Activated T-cell treated with anti-CD3 and anti-CD28 coated beads, Interleukin-2, amount 50 U/mL, for 4 hours (primary cell): ENCODE data around the gene CRYBB2. TPM values are rescaled to one million over a fixed set of nuclear protein-coding genes. Genes with fewer than 3 reads are reported as not detected.
"Not testable (repeated sequence)": the region's sequence is repeated elsewhere in the genome, so short reads cannot be mapped to it uniquely, and the experiment has no call there.

Experiments
- ATAC-seq, 2 donors: fragments of 200-7000 bp; cut with Tn5 transposase; one replicate each; pipeline ENCODE4 v1.10.0; 2021
- DNase-seq: peaks from one replicate; pipeline ENCODE4 v3.0.0-alpha.2; 2020
- H3K27me3 Mint-ChIP-seq: one replicate; pipeline ENCODE4 v1.8.0; 2021; ENCODE audit warnings: low read depth, mixed read lengths
- H3K36me3 Mint-ChIP-seq: one replicate; pipeline ENCODE4 v1.8.0; 2022; ENCODE audit warnings: mixed read lengths; ENCODE audit not compliant: insufficient read depth
- H3K4me1 Mint-ChIP-seq: one replicate; pipeline ENCODE4 v1.8.0; 2021; ENCODE audit warnings: low read depth, mixed read lengths
- H3K4me3 Mint-ChIP-seq: one replicate; pipeline ENCODE4 v1.8.0; 2021; ENCODE audit warnings: mild to moderate bottlenecking, moderate library complexity, mixed read lengths
- H3K9me3 Mint-ChIP-seq: one replicate; pipeline ENCODE4 v1.8.0; 2021; ENCODE audit warnings: mixed read lengths
- total RNA-seq, 3 donors: library from RNA; stranded (reverse); gene quantifications; one replicate each; pipeline ENCODE4 v1.2.1, GENCODE V29; 2021

CRYBB2 gene
- total RNA-seq, 3 donors from 2014 or later: 0.58 TPM; not detected in 2

DNA sequence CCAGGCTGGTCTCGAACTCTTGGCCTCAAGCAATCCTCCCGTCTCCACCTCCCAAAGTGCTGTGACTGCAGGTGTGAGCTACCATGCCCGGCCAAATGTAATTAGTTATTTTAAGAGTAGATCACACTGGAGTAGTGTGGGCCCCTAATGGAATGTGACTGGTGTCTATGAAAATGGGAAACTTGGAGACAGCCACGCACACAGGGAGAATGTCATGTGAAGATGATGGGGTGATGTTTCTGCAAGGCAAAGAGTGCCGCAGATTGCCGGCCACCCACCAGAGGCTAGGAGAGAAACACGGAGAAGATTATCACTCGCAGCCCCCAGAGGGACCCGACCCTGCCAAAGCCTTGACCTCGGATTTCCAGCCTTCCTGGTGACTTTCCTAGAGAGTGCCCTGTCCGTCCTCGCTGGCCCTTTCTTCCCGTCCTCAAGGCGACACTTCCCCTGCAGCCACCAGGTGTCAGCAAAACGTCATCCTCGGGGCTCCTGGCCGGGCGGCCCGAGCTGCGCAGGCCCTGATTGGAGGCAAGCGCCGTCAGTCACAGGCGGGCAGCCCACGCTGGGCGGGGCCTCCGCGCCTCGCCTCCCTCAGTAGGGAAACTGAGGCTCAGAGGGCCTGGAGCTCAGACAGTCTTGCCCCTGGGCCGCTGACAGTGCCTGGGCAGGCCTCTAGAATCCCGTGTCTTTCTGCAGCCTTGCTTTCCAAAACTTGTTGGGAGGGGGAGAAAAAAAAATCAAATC is 16.3 kb downstream of the CRYBB2 start:
- ATAC-seq (peak; percentile 82 to 98), DNase-seq (peak; percentile 30)
- Mint-ChIP-seq H3K36me3 (no peaks in the 10 kb centered on the region), H3K4me3 (no peak overlapping the region), H3K4me1 (peaks cover 4% of the 10 kb centered on the region), H3K27me3 (peaks cover 40% of the 10 kb centered on the region), H3K9me3 (no peaks in the 10 kb centered on the region)

DNA sequence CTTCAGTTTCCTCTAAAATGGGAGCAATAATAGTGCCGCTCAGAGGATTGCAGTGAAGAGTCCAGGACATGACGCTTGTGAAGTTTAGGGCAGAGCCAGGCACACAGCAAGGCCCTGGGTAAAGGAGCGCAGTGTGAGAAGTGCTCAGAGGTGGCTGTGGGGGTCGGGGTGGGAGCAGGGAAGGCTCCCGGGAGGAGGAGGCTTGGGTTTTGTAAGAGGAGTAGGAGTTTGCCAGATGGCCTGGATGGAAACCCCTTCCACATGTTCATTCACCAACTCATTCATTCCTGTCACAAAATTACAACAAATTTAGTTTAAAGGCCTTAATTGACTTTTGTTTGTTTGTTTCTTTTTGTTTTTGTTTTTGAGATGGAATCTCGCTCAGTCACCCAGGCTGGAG is 17.0 kb downstream of the CRYBB2 start:
- Mint-ChIP-seq H3K4me3 (no peak overlapping the region), H3K27me3 (peaks cover 45% of the 10 kb centered on the region), H3K4me1 (peaks cover 4% of the 10 kb centered on the region), H3K36me3 (no peaks in the 10 kb centered on the region), H3K9me3 (no peaks in the 10 kb centered on the region)
- ATAC-seq: no peak
- no peak for DNase-seq

DNA sequence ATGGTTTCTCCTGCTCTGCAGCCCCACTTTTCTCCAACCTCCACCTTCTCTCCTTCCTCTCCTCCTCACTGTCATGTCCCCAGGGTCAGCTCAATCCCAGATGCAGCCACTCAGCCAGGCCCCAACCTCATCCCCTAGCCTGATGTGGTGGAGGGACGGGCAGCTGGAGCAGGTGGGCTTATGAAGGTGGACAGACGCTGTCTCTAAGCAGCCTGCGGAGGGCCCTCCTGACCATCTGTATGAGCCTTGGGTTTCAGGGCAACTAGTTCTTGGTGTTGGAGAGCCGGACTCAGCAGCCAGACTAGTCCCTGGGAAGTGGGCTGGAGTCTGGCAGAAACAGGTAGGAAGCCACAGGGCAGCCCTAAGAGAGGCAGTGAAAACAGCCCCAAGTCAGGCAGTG is 18.1 kb downstream of the CRYBB2 start:
- no peaks in the 10 kb centered on the region for H3K36me3 Mint-ChIP-seq
- H3K27me3 Mint-ChIP-seq: peaks cover 37% of the 10 kb centered on the region
- H3K9me3 Mint-ChIP-seq: no peaks in the 10 kb centered on the region
- DNase-seq (no peak), ATAC-seq (no peak)
- H3K4me1 Mint-ChIP-seq: peaks cover 4% of the 10 kb centered on the region
- no peak overlapping the region for H3K4me3 Mint-ChIP-seq

DNA sequence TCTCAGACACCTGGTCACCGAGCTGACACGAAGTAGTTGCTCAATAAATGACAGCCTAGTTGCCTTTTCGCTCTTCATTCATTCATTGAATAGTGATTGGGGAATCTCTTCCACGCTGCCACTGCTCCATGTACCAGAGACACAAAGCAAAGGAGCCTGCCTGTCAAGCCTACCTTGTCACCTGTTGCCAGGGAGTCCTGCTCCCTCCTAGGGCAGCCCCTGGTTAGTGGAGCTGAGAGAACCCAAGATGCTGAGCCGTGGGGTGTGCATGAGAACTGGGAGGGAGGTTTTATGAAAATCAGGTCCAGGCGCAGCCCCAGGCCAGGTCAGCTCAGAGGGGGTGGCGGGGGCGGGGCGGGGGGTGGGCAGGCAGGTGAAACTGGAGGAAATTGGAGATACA is 18.6 kb downstream of the CRYBB2 start:
- DNase-seq, H3K9me3 Mint-ChIP-seq, H3K4me3 Mint-ChIP-seq, H3K36me3 Mint-ChIP-seq, ATAC-seq, H3K4me1 Mint-ChIP-seq: not testable (repeated sequence)
- H3K27me3 Mint-ChIP-seq: peaks cover 32% of the 10 kb centered on the region

DNA sequence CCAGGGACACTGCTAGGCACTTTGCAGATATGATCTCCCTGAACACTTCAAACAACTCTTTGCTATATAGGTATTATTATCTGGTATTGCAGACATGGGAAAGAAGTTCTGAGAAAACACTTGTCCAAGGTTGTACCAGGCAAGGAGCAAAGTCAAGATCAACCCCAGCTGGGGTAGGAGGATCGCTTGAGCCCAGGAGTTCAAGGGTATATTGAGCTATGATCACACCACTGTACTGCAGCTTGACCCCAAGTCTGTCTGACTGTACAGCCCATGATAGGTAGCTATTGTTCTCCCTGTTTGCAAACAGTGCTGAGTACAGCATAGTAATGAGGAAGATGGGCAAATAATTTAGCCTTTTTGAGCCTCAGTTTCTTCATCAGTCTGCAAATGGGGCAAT is 35.7 kb downstream of the CRYBB2 start:
- not testable (repeated sequence) for ATAC-seq, H3K27me3 Mint-ChIP-seq, H3K4me3 Mint-ChIP-seq, H3K36me3 Mint-ChIP-seq, H3K4me1 Mint-ChIP-seq, DNase-seq, H3K9me3 Mint-ChIP-seq

DNA sequence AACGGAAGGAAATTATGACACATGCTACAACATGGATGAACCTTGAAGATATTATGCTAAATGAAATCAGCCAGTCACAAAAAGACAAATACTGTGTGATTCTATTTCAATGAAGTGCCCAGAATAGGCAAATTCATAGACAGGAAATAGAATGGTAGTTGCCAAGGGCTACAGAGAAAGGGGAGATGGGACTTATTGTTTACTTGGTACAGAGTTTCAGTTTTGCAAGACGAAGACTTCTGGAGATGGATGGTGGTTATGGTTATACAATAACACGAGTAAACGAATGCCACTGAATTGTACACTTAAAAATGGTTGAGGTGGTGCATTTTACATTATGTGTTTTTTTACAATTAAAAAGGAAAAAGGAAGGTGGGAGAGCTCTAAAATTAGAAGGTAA is 48.1 kb downstream of the CRYBB2 start:
- DNase-seq, H3K36me3 Mint-ChIP-seq, H3K4me1 Mint-ChIP-seq, H3K4me3 Mint-ChIP-seq, ATAC-seq: not testable (repeated sequence)
- Mint-ChIP-seq H3K9me3 (peaks cover 15% of the 10 kb centered on the region), H3K27me3 (peaks cover 27% of the 10 kb centered on the region)

DNA sequence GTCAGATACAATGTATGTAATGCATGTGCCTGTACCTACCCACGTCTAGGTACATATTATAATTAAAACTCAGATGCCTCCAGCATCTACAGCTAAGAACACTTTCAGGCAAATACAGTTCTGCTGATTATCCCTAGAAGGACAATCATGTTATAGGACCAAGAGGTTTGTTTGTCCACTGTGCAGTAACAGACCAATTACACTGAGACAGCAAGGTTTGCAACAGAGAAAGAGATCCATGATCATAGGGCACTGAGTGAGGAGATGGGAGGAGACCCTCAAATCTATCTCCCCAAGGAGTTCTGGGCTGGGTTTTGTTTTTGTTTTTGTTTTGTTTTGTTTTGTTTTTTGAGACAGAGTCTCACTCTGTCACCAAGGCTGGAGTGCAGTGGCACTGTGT is 49.5 kb downstream of the CRYBB2 start:
- not testable (repeated sequence) for H3K4me3 Mint-ChIP-seq

DNA sequence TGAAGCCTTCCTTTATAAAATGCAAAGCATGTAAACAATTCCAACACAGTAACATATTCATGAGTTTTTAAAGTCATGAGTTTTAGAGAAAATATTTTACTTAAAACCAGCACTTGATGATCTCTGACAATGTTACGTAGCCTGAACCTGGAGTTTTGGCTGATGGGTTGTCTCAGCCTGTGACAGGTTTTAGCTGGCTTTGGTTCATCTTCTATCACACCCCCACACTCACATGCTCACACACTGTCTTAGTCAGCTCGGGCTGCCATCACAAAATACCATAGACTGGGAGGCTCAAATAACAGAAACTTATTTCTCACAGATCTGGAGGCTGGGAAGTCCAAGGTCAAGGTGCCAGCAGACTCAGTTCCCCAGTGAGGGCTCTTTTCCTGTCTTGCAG is 50.6 kb downstream of the CRYBB2 start:
- not testable (repeated sequence) for H3K4me1 Mint-ChIP-seq, H3K4me3 Mint-ChIP-seq
- peaks cover 15% of the 10 kb centered on the region for H3K9me3 Mint-ChIP-seq

More for the DNA sequence above, 49.5 kb downstream of the CRYBB2 start:
- ATAC-seq, H3K4me1 Mint-ChIP-seq, DNase-seq, H3K36me3 Mint-ChIP-seq: not testable (repeated sequence)
- peaks cover 15% of the 10 kb centered on the region for H3K9me3 Mint-ChIP-seq
- peaks cover 33% of the 10 kb centered on the region for H3K27me3 Mint-ChIP-seq

DNA sequence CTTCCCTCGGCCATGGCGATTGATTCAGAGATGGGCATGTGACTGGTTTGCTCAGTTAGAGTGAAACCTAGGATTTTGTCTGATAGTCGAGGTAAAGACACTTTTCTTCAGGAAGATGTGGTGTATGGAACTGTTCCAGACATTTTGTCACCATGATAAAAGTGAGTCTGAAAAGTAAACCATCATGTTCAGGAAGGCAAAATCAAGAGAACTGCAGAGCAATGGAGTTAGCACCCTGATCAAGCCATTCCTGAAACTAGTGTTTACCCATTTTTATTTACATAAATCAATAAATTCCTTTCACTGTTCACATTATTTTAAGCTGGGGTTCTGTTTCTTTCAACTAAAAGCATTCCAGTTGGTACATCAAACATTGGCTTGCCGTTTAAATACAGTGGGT is 53.8 kb downstream of the CRYBB2 start:
- not testable (repeated sequence) for DNase-seq, H3K4me1 Mint-ChIP-seq, H3K36me3 Mint-ChIP-seq, H3K4me3 Mint-ChIP-seq, H3K9me3 Mint-ChIP-seq, ATAC-seq
- H3K27me3 Mint-ChIP-seq: peaks cover 34% of the 10 kb centered on the region

More for the DNA sequence above, 50.6 kb downstream of the CRYBB2 start:
- DNase-seq, ATAC-seq, H3K36me3 Mint-ChIP-seq: not testable (repeated sequence)
- H3K27me3 Mint-ChIP-seq: peaks cover 37% of the 10 kb centered on the region

DNA sequence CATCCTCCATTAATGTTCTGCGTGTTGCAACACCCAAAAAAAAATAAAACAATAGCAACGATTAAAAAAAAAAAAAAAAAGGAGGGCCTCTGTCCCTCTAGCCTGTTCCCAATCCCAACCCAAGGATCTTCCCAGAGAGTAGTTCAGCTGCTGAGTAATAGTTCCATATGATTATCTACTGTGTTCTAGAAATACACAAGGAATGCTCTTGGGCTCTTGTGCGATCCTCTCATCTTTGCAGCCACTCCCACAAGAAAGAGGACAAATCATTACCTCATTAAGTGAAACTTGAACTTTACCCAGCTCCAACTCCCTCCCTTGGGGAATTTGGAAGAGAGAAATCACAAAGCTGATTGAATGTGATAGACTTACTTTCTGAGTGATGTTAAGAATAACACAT is 54.5 kb downstream of the CRYBB2 start:
- not testable (repeated sequence) for DNase-seq, H3K9me3 Mint-ChIP-seq, H3K4me1 Mint-ChIP-seq, H3K36me3 Mint-ChIP-seq, ATAC-seq, H3K4me3 Mint-ChIP-seq
- H3K27me3 Mint-ChIP-seq: peaks cover 36% of the 10 kb centered on the region

DNA sequence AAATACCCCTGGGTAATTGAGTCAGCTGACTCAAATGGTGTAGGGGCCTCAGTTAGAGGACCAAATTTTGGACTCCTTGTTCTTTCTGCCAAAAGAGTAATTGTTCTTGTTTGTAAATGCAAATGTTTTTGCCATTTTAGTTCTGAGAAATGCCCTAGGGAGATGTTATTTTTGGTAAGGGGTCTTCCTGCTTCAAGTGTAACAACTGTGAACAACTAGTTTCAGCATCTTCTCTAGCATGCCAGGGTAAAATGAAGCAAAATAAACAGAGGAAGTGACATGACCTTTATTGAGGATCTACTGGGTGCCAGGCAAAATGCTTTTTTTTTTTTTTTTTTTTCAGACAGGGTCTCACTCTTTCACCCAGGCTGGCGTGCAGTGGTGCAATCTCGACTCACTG is 60.7 kb downstream of the CRYBB2 start:
- H3K27me3 Mint-ChIP-seq: peaks cover 57% of the 10 kb centered on the region
- DNase-seq, H3K9me3 Mint-ChIP-seq, ATAC-seq, H3K4me3 Mint-ChIP-seq, H3K36me3 Mint-ChIP-seq: not testable (repeated sequence)
- H3K4me1 Mint-ChIP-seq: peaks cover 11% of the 10 kb centered on the region

Other genes with a start within 250 kb of the CRYBB2 start
- under 1 TPM in 1 of 3 donors, not detected in 2; 0.38 TPM for gene CRYBB3, start 19.8 kb upstream of the CRYBB2 start, total RNA-seq